Activated CD4-positive, alpha-beta memory T cell treated with anti-CD3 and anti-CD28 coated beads for 36 hours (primary cell): ENCODE measurements around the gene SMPD2. TPM values are rescaled to one million over a fixed set of nuclear protein-coding genes. Genes with fewer than 3 reads are reported as not detected.

Experiments
- CTCF ChIA-PET: fragments of 350-600 bp; sonication (Branson Sonifier 250); formaldehyde crosslinking; loops from one replicate; lab custom pipeline; 2021; ENCODE audit warnings: antibody characterized with exemption, inconsistent platforms; lab: Charles Lee
- POLR2A ChIA-PET: fragments of 350-600 bp; sonication (Branson Sonifier 250); formaldehyde crosslinking; loops from one replicate; lab custom pipeline; 2021; ENCODE audit warnings: antibody characterized with exemption; lab: Charles Lee
- DNase-seq: peaks from one replicate; pipeline ENCODE4 v3.0.0-alpha.2; 2020
- H3K27ac Mint-ChIP-seq: one replicate; pipeline ENCODE4 v1.8.0; 2021; ENCODE audit warnings: mixed read lengths
- H3K27me3 Mint-ChIP-seq: one replicate; pipeline ENCODE4 v1.8.0; 2021; ENCODE audit warnings: mixed read lengths
- H3K36me3 Mint-ChIP-seq: one replicate; pipeline ENCODE4 v1.8.0; 2021; ENCODE audit warnings: mixed read lengths
- H3K4me1 Mint-ChIP-seq: one replicate; pipeline ENCODE4 v1.8.0; 2021; ENCODE audit warnings: low read depth, mixed read lengths
- H3K4me3 Mint-ChIP-seq: one replicate; pipeline ENCODE4 v1.8.0; 2021; ENCODE audit warnings: mild to moderate bottlenecking, mixed read lengths
- H3K9me3 Mint-ChIP-seq: one replicate; pipeline ENCODE4 v1.8.0; 2021; ENCODE audit warnings: mixed read lengths
- intact Hi-C: fragments of 100-400 bp; cut with micrococcal nuclease; formaldehyde crosslinking; loops from one replicate; pipeline ENCODE4 v1.15.1; 2023
- total RNA-seq, 2 experiments: library from RNA; stranded (reverse); gene quantifications; one replicate each; pipeline ENCODE4 v1.2.3, GENCODE V29; 2021

SMPD2 gene
- total RNA-seq, 2 experiments from 2014 or later = 9.7 TPM

- CTCF ChIA-PET = no interaction called here
- no peak for DNase-seq
- intact Hi-C loops = no loop called here
- H3K36me3 Mint-ChIP-seq = no peaks in the 10 kb centered on the region
- H3K9me3 Mint-ChIP-seq = no peaks in the 10 kb centered on the region
- peaks cover 3% of the 10 kb centered on the region for H3K4me1 Mint-ChIP-seq
- no peak overlapping the region for H3K4me3 Mint-ChIP-seq
- POLR2A ChIA-PET = interaction anchor here (0.6 kb wide), 1 partner anchor 40 kb away, joined by 3 read pairs; no protein-coding TSS in a partner anchor
- H3K27ac Mint-ChIP-seq = no peak overlapping the region
- peaks cover 1% of the 10 kb centered on the region for H3K27me3 Mint-ChIP-seq
Measured at GRCh38 chr6:109428889-109429477, 11.5 kb upstream of the SMPD2 start.

GRCh38 chr6:109429496-109429895 is 11.0 kb upstream of the SMPD2 start:
- Mint-ChIP-seq H3K27ac (no peak overlapping the region), H3K4me1 (peaks cover 3% of the 10 kb centered on the region), H3K9me3 (no peaks in the 10 kb centered on the region), H3K27me3 (peaks cover 1% of the 10 kb centered on the region), H3K4me3 (no peak overlapping the region), H3K36me3 (no peaks in the 10 kb centered on the region)
- no peak for DNase-seq
- POLR2A ChIA-PET = no interaction called here
- CTCF ChIA-PET = no interaction called here
- intact Hi-C loops = no loop called here

GRCh38 chr6:109434456-109434855 is 6.1 kb upstream of the SMPD2 start:
- Mint-ChIP-seq H3K27me3 (no peaks in the 10 kb centered on the region), H3K4me3 (no peak overlapping the region), H3K36me3 (no peaks in the 10 kb centered on the region), H3K9me3 (no peaks in the 10 kb centered on the region), H3K27ac (no peak overlapping the region), H3K4me1 (no peaks in the 10 kb centered on the region)
- intact Hi-C loops = no loop called here
- POLR2A ChIA-PET = interaction anchor here (0.5 kb wide), 1 partner anchor 167 kb away, joined by 3 read pairs; no protein-coding TSS in a partner anchor
- CTCF ChIA-PET = no interaction called here
- DNase-seq = no peak

GRCh38 chr6:109436041-109436440 is 4.5 kb upstream of the SMPD2 start:
- Mint-ChIP-seq H3K9me3 (no peaks in the 10 kb centered on the region), H3K27ac (no peak overlapping the region), H3K4me1 (peaks cover 3% of the 10 kb centered on the region), H3K27me3 (no peaks in the 10 kb centered on the region), H3K4me3 (no peak overlapping the region), H3K36me3 (peaks cover under 1% of the 10 kb centered on the region)
- intact Hi-C loops = no loop called here
- POLR2A ChIA-PET = no interaction called here
- CTCF ChIA-PET = interaction anchor here (1.4 kb wide), 1 partner anchor 52 kb away, joined by 4 read pairs; no protein-coding TSS in a partner anchor
- DNase-seq = no peak

GRCh38 chr6:109441069-109441816 is 719 bp downstream of the SMPD2 start:
- ChIA-PET CTCF (interaction anchor here (1.2 to 6.0 kb wide), 7 partner anchors 11 to 254 kb away, joined by 3 to 37 read pairs (median 8); partner anchors contain the start of gene MICAL1), POLR2A (interaction anchor here (0.8 to 3.5 kb wide), 9 partner anchors 9 to 68 kb away, joined by 3 to 37 read pairs (median 8); partner anchors contain the start of genes CD164, MICAL1 and ZBTB24)
- H3K27me3 Mint-ChIP-seq = no peaks in the 10 kb centered on the region
- peaks cover 17% of the 10 kb centered on the region for H3K36me3 Mint-ChIP-seq
- DNase-seq = peak; percentile 64
- peak overlapping the region; percentile 82 for H3K27ac Mint-ChIP-seq
- peak overlapping the region; percentile 87 for H3K4me3 Mint-ChIP-seq
- peaks cover 21% of the 10 kb centered on the region for H3K4me1 Mint-ChIP-seq
- no peaks in the 10 kb centered on the region for H3K9me3 Mint-ChIP-seq
- intact Hi-C loops = loop anchor here (2.0 to 5.0 kb wide), 3 partner anchors 42 to 346 kb away; partner anchors contain the start of genes CEP57L1, SESN1 and ZBTB24

- Mint-ChIP-seq H3K36me3 (peaks cover 17% of the 10 kb centered on the region), H3K4me3 (peak overlapping the region; percentile 87), H3K4me1 (peaks cover 21% of the 10 kb centered on the region), H3K9me3 (no peaks in the 10 kb centered on the region), H3K27ac (peak overlapping the region; percentile 28), H3K27me3 (no peaks in the 10 kb centered on the region)
- no peak for DNase-seq
- ChIA-PET CTCF (interaction anchor here (1.2 to 6.0 kb wide), 5 partner anchors 9 to 255 kb away, joined by 3 to 37 read pairs (median 8); partner anchors contain the start of gene MICAL1), POLR2A (interaction anchor here (1.6 to 3.5 kb wide), 5 partner anchors 8 to 69 kb away, joined by 8 to 37 read pairs (median 14); partner anchors contain the start of genes CD164, MICAL1 and ZBTB24)
- intact Hi-C loops = loop anchor here (5.0 kb wide), 1 partner anchor 255 kb away; no protein-coding TSS in a partner anchor
Measured at GRCh38 chr6:109442393-109442924, 1.9 kb downstream of the SMPD2 start.

- ChIA-PET CTCF (interaction anchor here (0.6 to 6.0 kb wide), 3 partner anchors 12 to 596 kb away, joined by 3 to 37 read pairs (median 4); partner anchors contain the start of gene MICAL1), POLR2A (interaction anchor here (1.5 to 3.5 kb wide), 4 partner anchors 10 to 61 kb away, joined by 4 to 37 read pairs (median 8); partner anchors contain the start of genes CD164, MICAL1 and ZBTB24)
- peaks cover 23% of the 10 kb centered on the region for H3K4me1 Mint-ChIP-seq
- intact Hi-C loops = loop anchor here (5.0 kb wide), 1 partner anchor 256 kb away; no protein-coding TSS in a partner anchor
- no peaks in the 10 kb centered on the region for H3K27me3 Mint-ChIP-seq
- no peak overlapping the region for H3K27ac Mint-ChIP-seq
- H3K9me3 Mint-ChIP-seq = no peaks in the 10 kb centered on the region
- no peak for DNase-seq
- no peak overlapping the region for H3K4me3 Mint-ChIP-seq
- peaks cover 17% of the 10 kb centered on the region for H3K36me3 Mint-ChIP-seq
Measured at GRCh38 chr6:109443425-109443950, 3.0 kb downstream of the SMPD2 start.

GRCh38 chr6:109445382-109445781 is 4.9 kb downstream of the SMPD2 start:
- no peaks in the 10 kb centered on the region for H3K27me3 Mint-ChIP-seq
- no peak overlapping the region for H3K4me3 Mint-ChIP-seq
- H3K9me3 Mint-ChIP-seq = no peaks in the 10 kb centered on the region
- intact Hi-C loops = no loop called here
- CTCF ChIA-PET = interaction anchor here (6.0 kb wide), 1 partner anchor 10 kb away, joined by 37 read pairs; the partner anchor contains the start of gene MICAL1
- POLR2A ChIA-PET = interaction anchor here (1.3 kb wide), 1 partner anchor 10 kb away, joined by 4 read pairs; the partner anchor contains the start of gene MICAL1
- H3K4me1 Mint-ChIP-seq = peaks cover 30% of the 10 kb centered on the region
- H3K36me3 Mint-ChIP-seq = peaks cover 17% of the 10 kb centered on the region
- H3K27ac Mint-ChIP-seq = peak overlapping the region; percentile 24
- no peak for DNase-seq

- CTCF ChIA-PET = interaction anchor here (6.0 kb wide), 1 partner anchor 9 kb away, joined by 37 read pairs; the partner anchor contains the start of gene MICAL1
- H3K36me3 Mint-ChIP-seq = peaks cover 19% of the 10 kb centered on the region
- H3K4me1 Mint-ChIP-seq = peaks cover 34% of the 10 kb centered on the region
- no peaks in the 10 kb centered on the region for H3K27me3 Mint-ChIP-seq
- H3K27ac Mint-ChIP-seq = no peak overlapping the region
- H3K4me3 Mint-ChIP-seq = no peak overlapping the region
- DNase-seq = no peak
- H3K9me3 Mint-ChIP-seq = no peaks in the 10 kb centered on the region
- POLR2A ChIA-PET = no interaction called here
- intact Hi-C loops = no loop called here
Measured at GRCh38 chr6:109446072-109446471, 5.5 kb downstream of the SMPD2 start.

GRCh38 chr6:109446541-109446940 is 6.0 kb downstream of the SMPD2 start:
- peaks cover 18% of the 10 kb centered on the region for H3K36me3 Mint-ChIP-seq
- intact Hi-C loops = no loop called here

GRCh38 chr6:109447087-109447486 is 6.6 kb downstream of the SMPD2 start:
- POLR2A ChIA-PET = no interaction called here
- no peaks in the 10 kb centered on the region for H3K27me3 Mint-ChIP-seq
- peaks cover 26% of the 10 kb centered on the region for H3K4me1 Mint-ChIP-seq
- intact Hi-C loops = no loop called here
- peaks cover 22% of the 10 kb centered on the region for H3K36me3 Mint-ChIP-seq
- DNase-seq = no peak
- no peaks in the 10 kb centered on the region for H3K9me3 Mint-ChIP-seq
- H3K4me3 Mint-ChIP-seq = no peak overlapping the region
- CTCF ChIA-PET = interaction anchor here (6.0 kb wide), 1 partner anchor 8 kb away, joined by 37 read pairs; the partner anchor contains the start of gene MICAL1
- H3K27ac Mint-ChIP-seq = no peak overlapping the region

More at GRCh38 chr6:109446541-109446940, 6.0 kb downstream of the SMPD2 start:
- Mint-ChIP-seq H3K9me3 (no peaks in the 10 kb centered on the region), H3K4me3 (no peak overlapping the region), H3K27ac (no peak overlapping the region), H3K4me1 (peaks cover 31% of the 10 kb centered on the region), H3K27me3 (no peaks in the 10 kb centered on the region)
- POLR2A ChIA-PET = no interaction called here
- no peak for DNase-seq
- CTCF ChIA-PET = interaction anchor here (6.0 kb wide), 1 partner anchor 9 kb away, joined by 37 read pairs; the partner anchor contains the start of gene MICAL1
